K562 (cell line): ENCODE measurements around the gene ZBTB20. TPM values are rescaled to one million over a fixed set of nuclear protein-coding genes. Genes with fewer than 3 reads are reported as not detected.

Experiments
- ATAC-seq: fragments of 200-7000 bp; cut with Tn5 transposase; 3 replicates; pipeline ENCODE4 v1.9.1; 2020; ENCODE audit warnings: moderate library complexity
- BruUV-seq: library from RNA; stranded (reverse); fragments of 400-500 nt; replicated peaks from 2 replicates; lab custom pipeline; 2021; lab: Mats Ljungman, UMichigan
- CTCF ChIA-PET: fragments of 300-600 bp; formaldehyde crosslinking; extraction: SDS; loops from one replicate; lab custom pipeline; 2021; ENCODE audit warnings: low intra/inter-chr PET ratio; lab: Yijun Ruan, JAX
- POLR2A ChIA-PET: fragments of 300-600, 350-650 bp; sonication (Branson Sonifier 250); formaldehyde crosslinking; extraction: SDS; loops from one replicate; lab custom pipeline; 2021; ENCODE audit warnings: antibody characterized with exemption, inconsistent platforms; lab: Yijun Ruan, JAX
- DNase-seq, 4 experiments: peaks; one replicate each; pipeline versions ENCODE4 v3.0.0 to v3.0.0-alpha.2; 2011 to 2018; ENCODE audit warnings: low spot score in 3 of 4, mixed read lengths in 3 of 4; ENCODE audit errors: extremely low read depth in 1 of 4
- FAIRE-seq: peaks from 2 replicates; lab custom pipeline; 2011; peaks lifted over from hg19 to GRCh38; lab: Jason Lieb, UNC
- H2AFZ ChIP-seq: 2 replicates; pipeline ENCODE4 v1.6.0; 2011; ENCODE audit warnings: low read depth, low read length, control low read depth, inconsistent platforms
- H3K27ac ChIP-seq: fragments of 200-600 bp; 3 replicates; pipeline ENCODE4 v1.8.0; 2011; ENCODE audit warnings: low read depth, mild to moderate bottlenecking, control low read depth, inconsistent platforms, low read length, moderate library complexity, mixed read lengths; ENCODE audit errors: extremely low read depth
- H3K27me3 ChIP-seq, 2 experiments: fragments of 300-600 bp in 1 of 2; 2 replicates in 1 of 2; 3 replicates in 1 of 2; pipeline versions ENCODE4 v1.6.0 to v1.8.0; 2011; ENCODE audit warnings: inconsistent platforms in 2 of 2, low read length in 2 of 2, mild to moderate bottlenecking in 1 of 2, mixed read lengths in 1 of 2, moderate library complexity in 1 of 2; ENCODE audit not compliant: control insufficient read depth in 2 of 2, insufficient read depth in 2 of 2
- H3K36me3 ChIP-seq: fragments of 300-600 bp; 3 replicates; pipeline ENCODE4 v1.8.0; 2011; ENCODE audit warnings: mild to moderate bottlenecking, low read length, inconsistent platforms; ENCODE audit not compliant: control insufficient read depth, insufficient read depth
- H3K4me1 ChIP-seq, 2 experiments: fragments of 200-600 bp in 1 of 2; replicated peaks in 1 of 2; 2 replicates in 1 of 2; 3 replicates in 1 of 2; pipeline versions ENCODE4 v1.5.1 to v1.8.0; 2011; ENCODE audit warnings: inconsistent platforms in 2 of 2, low read length in 2 of 2, mild to moderate bottlenecking in 1 of 2, mixed read lengths in 1 of 2, moderate library complexity in 1 of 2; ENCODE audit not compliant: control insufficient read depth in 2 of 2, insufficient read depth in 2 of 2
- H3K4me2 ChIP-seq: 2 replicates; pipeline ENCODE4 v1.6.1; 2011; ENCODE audit warnings: low read length, control low read depth, inconsistent platforms, mixed read lengths; ENCODE audit not compliant: insufficient read depth
- H3K4me3 ChIP-seq: fragments of 200-600 bp; sonication (generic), shearing (Covaris generic); 2 replicates; pipeline ENCODE4 v1.5.1; 2016; ENCODE audit warnings: control low read depth, inconsistent platforms
- H3K79me2 ChIP-seq: fragments of 200-600 bp; 3 replicates; pipeline ENCODE4 v1.8.0; 2011; ENCODE audit warnings: low read length, inconsistent platforms; ENCODE audit not compliant: control insufficient read depth, insufficient read depth
- H3K9ac ChIP-seq, 2 experiments: 2 replicates each; pipeline versions ENCODE4 v1.6.0 to v1.6.1; 2011; ENCODE audit warnings: low read depth in 2 of 2, low read length in 2 of 2, control low read depth in 1 of 2, inconsistent platforms in 1 of 2, mild to moderate bottlenecking in 1 of 2, mixed read lengths in 1 of 2; ENCODE audit not compliant: insufficient read depth in 1 of 2
- H3K9me1 ChIP-seq: one replicate; pipeline ENCODE4 v1.6.0; 2011; ENCODE audit warnings: inconsistent platforms, mild to moderate bottlenecking, low read length, moderate library complexity; ENCODE audit not compliant: control insufficient read depth, insufficient read depth
- H3K9me3 ChIP-seq: replicated peaks from 2 replicates; pipeline ENCODE4 v1.5.1; 2011; ENCODE audit warnings: low read depth, low read length, inconsistent platforms; ENCODE audit not compliant: control insufficient read depth, insufficient read depth
- H4K20me1 ChIP-seq: replicated peaks from 2 replicates; pipeline ENCODE4 v1.6.1; 2011; ENCODE audit warnings: low read length, inconsistent platforms, mixed read lengths; ENCODE audit not compliant: control insufficient read depth, insufficient read depth
- CHD1 ChIP-seq: fragments of 200-600 bp; sonication (generic); IDR thresholded peaks from one replicate; pipeline ENCODE4 v1.6.1; 2012; ENCODE audit warnings: mild to moderate bottlenecking, moderate library complexity, low read length, inconsistent platforms
- HDAC1 ChIP-seq, 2 experiments: fragments of 450-650 bp; IDR thresholded peaks; 2 replicates each; pipeline ENCODE4 v1.6.1; 2016 to 2017; ENCODE audit warnings: inconsistent platforms in 1 of 2, mild to moderate bottlenecking in 1 of 2, moderate library complexity in 1 of 2
- LARP7 ChIP-seq: fragments of 450-650 bp; IDR thresholded peaks from 2 replicates; pipeline ENCODE4 v1.6.1; 2016
- PHF20 ChIP-seq: fragments of 450-650 bp; IDR thresholded peaks from 2 replicates; pipeline ENCODE4 v1.6.1; 2018; ENCODE audit not compliant: partially characterized antibody
- TAF7 ChIP-seq: fragments of 450-650 bp; IDR thresholded peaks from 2 replicates; pipeline ENCODE4 v1.6.1; 2016; ENCODE audit warnings: missing genetic modification characterization, missing compliant biosample characterization
- WGBS: fragments of 100-300 bp; shearing (Covaris generic); methylation state at CpG from one replicate; pipeline ENCODE4 v1.1.6; 2016; ENCODE audit warnings: low coverage, mixed read lengths; ENCODE audit not compliant: insufficient coverage; ENCODE audit errors: missing lambda C conversion rate; 5-methylcytosine and 5-hydroxymethylcytosine counted together
- in situ Hi-C: fragments of 300-500 bp; cut with MboI; formaldehyde crosslinking; loops from 4 replicates; pipeline ENCODE4 v1.15.0; 2018; ENCODE audit warnings: inconsistent platforms, mixed read lengths
- intact Hi-C: fragments of 100-400 bp; cut with micrococcal nuclease; formaldehyde crosslinking; loops from 2 replicates; pipeline ENCODE4 v1.14.2; 2022
- polyA plus RNA-seq, 8 experiments: library from polyadenylated mRNA; depleted of rRNA in 4 of 8; stranded (reverse) in 5 of 8; unstranded in 3 of 8; fragments of >200 nt; fragmentation: Nextera tagmentation in 2 of 8; fragmentation: Illumina TruSeq in 1 of 8; extraction: Ambion mirVana in 2 of 8; extraction: Trizol in 1 of 8; gene quantifications; 2 replicates each; pipeline versions ENCODE4 v1.2.1 to v1.2.3, GENCODE V29; 2011 to 2014; ENCODE audit warnings: inconsistent platforms in 1 of 8, missing spikeins in 1 of 8
- total RNA-seq, 7 experiments: library from RNA; depleted of rRNA in 6 of 7; stranded (reverse); fragments of >200 nt in 6 of 7; fragmentation: Illumina TruSeq in 2 of 7; extraction: Trizol in 2 of 7; gene quantifications; 2 replicates each; pipeline versions ENCODE4 v1.2.1 to v1.2.3, GENCODE V29; 2011 to 2021; ENCODE audit warnings: low replicate concordance in 1 of 7
- TF ChIP-seq, protein P1 (sequence below): fragments of 250-450 bp; sonication (Bioruptor Pico); IDR thresholded peaks from 2 replicates; pipeline ENCODE4 v1.9.0; 2021; ENCODE audit warnings: mild to moderate bottlenecking, inconsistent platforms
- TF ChIP-seq, protein P2 (sequence below): sonication (generic); IDR thresholded peaks from 2 replicates; pipeline ENCODE4 v1.6.1; 2016
- TF ChIP-seq, protein P3 (sequence below): fragments of 450-650 bp; IDR thresholded peaks from 2 replicates; pipeline ENCODE4 v1.6.1; 2016; ENCODE audit warnings: borderline replicate concordance

The ZBTB20 gene
- total and polyA plus RNA-seq, 9 of the 15 experiments (the other 6 are each of a cell fraction or from before 2014, with no cell fraction given), result 0.17 to 1.7 (median 0.45) TPM

DNA sequence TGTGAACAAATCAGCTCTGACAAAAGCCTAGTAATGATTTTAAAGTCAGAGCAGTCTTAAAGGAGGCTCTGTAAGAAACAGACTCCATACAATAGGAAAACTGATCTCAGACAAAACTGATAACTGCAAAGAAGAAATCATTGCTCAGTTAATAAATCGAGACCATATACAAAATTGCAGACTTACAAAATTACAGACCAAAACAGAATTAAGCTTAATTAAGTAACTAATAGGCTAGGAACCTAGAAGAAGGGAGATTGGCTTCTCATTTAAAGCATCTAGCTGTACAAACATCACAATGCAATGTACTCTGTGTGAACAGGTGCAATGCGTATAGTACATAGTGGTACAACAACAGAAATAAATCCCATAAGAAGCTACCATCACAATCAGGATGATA is 46.3 kb downstream of the ZBTB20 start:
- 33% methylated on average over 2 of the region's 2 CpGs for WGBS
- CTCF ChIA-PET, result no interaction called here
- Histone ChIP-seq H3K9ac (no peak overlapping the region), H4K20me1 (no peaks in the 10 kb centered on the region), H3K4me3 (no peak overlapping the region), H2AFZ (no peak overlapping the region), H3K27ac (no peak overlapping the region), H3K9me3 (no peaks in the 10 kb centered on the region), H3K4me1 (no peaks in the 10 kb centered on the region), H3K36me3 (no peaks in the 10 kb centered on the region), H3K9me1 (no peaks in the 10 kb centered on the region), H3K4me2 (no peak overlapping the region), H3K79me2 (no peaks in the 10 kb centered on the region), H3K27me3 (no peaks in the 10 kb centered on the region)
- TF ChIP-seq HDAC1 (IDR thresholded peaks at IDR 0.05), result no peak
- TF ChIP-seq, protein P1, sequence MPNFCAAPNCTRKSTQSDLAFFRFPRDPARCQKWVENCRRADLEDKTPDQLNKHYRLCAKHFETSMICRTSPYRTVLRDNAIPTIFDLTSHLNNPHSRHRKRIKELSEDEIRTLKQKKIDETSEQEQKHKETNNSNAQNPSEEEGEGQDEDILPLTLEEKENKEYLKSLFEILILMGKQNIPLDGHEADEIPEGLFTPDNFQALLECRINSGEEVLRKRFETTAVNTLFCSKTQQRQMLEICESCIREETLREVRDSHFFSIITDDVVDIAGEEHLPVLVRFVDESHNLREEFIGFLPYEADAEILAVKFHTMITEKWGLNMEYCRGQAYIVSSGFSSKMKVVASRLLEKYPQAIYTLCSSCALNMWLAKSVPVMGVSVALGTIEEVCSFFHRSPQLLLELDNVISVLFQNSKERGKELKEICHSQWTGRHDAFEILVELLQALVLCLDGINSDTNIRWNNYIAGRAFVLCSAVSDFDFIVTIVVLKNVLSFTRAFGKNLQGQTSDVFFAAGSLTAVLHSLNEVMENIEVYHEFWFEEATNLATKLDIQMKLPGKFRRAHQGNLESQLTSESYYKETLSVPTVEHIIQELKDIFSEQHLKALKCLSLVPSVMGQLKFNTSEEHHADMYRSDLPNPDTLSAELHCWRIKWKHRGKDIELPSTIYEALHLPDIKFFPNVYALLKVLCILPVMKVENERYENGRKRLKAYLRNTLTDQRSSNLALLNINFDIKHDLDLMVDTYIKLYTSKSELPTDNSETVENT (CRISPR knock-in tag), result no peak
- TF ChIP-seq PHF20, result no peak
- no peak for TF ChIP-seq CHD1
- TF ChIP-seq, protein P2, sequence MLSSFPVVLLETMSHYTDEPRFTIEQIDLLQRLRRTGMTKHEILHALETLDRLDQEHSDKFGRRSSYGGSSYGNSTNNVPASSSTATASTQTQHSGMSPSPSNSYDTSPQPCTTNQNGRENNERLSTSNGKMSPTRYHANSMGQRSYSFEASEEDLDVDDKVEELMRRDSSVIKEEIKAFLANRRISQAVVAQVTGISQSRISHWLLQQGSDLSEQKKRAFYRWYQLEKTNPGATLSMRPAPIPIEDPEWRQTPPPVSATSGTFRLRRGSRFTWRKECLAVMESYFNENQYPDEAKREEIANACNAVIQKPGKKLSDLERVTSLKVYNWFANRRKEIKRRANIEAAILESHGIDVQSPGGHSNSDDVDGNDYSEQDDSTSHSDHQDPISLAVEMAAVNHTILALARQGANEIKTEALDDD, result no peak
- TF ChIP-seq, protein P3, sequence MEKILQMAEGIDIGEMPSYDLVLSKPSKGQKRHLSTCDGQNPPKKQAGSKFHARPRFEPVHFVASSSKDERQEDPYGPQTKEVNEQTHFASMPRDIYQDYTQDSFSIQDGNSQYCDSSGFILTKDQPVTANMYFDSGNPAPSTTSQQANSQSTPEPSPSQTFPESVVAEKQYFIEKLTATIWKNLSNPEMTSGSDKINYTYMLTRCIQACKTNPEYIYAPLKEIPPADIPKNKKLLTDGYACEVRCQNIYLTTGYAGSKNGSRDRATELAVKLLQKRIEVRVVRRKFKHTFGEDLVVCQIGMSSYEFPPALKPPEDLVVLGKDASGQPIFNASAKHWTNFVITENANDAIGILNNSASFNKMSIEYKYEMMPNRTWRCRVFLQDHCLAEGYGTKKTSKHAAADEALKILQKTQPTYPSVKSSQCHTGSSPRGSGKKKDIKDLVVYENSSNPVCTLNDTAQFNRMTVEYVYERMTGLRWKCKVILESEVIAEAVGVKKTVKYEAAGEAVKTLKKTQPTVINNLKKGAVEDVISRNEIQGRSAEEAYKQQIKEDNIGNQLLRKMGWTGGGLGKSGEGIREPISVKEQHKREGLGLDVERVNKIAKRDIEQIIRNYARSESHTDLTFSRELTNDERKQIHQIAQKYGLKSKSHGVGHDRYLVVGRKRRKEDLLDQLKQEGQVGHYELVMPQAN, result no peak
- TF ChIP-seq LARP7, result no peak
- no peak for TF ChIP-seq TAF7
- ATAC-seq (no peak), DNase-seq (no peak), FAIRE-seq (no peak)
- intact Hi-C loops, result no loop called here
- no TSS peak for BruUV-seq
- POLR2A ChIA-PET, result no interaction called here
- in situ Hi-C loops, result no loop called here
